Fibroblast of lung (primary cell): ENCODE results near the gene GRIN2A.

ENCODE experiments used
- CTCF ChIP-seq, 2 donors: IDR thresholded peaks in 1 of 2; conservative IDR thresholded peaks in 1 of 2; 1 replicate in 1 of 2; 2 replicates in 1 of 2; pipeline ENCODE4 v1.5.1; 2011 to 2012; ENCODE audit warnings: low read length in 2 of 2, control low read depth in 1 of 2, inconsistent platforms in 1 of 2, low read depth in 1 of 2, mild to moderate bottlenecking in 1 of 2
- EZH2 ChIP-seq: IDR thresholded peaks from 2 replicates; pipeline ENCODE4 v1.5.1; 2012; ENCODE audit warnings: low read length, control low read depth, mild to moderate bottlenecking; ENCODE audit errors: missing control alignments

- TF ChIP-seq CTCF (conservative IDR thresholded peaks at IDR 0.05 in 1 of 2, IDR thresholded peaks at IDR 0.05 in 1 of 2; ENCODE audit: low read depth in 1 of 2, low read length in 2 of 2): no peak
- no peak for TF ChIP-seq EZH2
These were observed 252.4 kb downstream of the GRIN2A start for GRCh38 chr16:9929836-9930235.
